GM19193 (cell line): Measurements from ENCODE around the gene FHIT.

ENCODE experiments used
- POLR2A ChIP-seq: IDR thresholded peaks from 4 replicates; pipeline ENCODE4 v1.6.1; 2011; ENCODE audit not compliant: insufficient read depth, insufficient read length; ENCODE audit errors: extremely low read depth

Gene FHIT

DNA sequence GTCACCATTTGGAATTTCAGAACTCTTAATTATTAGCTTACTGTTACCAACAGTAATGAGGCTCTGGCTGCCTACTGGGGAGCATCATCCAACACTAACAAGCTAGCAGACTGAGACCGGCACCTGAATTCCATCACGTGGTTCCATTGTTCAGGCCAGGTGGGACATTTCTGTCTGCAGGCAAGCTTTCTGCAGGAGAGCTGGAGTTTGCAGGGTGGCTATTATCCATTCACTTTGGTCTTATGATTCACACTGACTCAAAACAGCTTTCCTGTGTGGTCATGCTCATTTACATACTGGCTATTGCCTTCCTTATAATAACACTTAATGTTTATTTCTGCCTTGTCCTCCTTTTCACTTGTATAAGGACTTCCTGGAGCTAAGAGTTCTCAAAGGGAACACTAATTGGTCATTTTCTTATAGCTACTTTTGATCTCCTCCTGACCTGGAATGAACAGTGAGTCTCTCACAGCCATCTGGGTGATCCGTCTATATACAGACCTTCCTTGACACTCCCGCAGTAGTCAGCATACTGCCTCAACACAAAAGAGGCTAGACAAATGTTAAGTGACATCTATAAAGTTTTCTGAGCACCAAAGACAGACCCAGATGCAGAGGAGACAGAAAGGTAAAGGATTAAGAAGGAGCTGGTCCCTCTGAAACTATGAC is 695.4 kb downstream of the FHIT start:
- no peak for TF ChIP-seq POLR2A

DNA sequence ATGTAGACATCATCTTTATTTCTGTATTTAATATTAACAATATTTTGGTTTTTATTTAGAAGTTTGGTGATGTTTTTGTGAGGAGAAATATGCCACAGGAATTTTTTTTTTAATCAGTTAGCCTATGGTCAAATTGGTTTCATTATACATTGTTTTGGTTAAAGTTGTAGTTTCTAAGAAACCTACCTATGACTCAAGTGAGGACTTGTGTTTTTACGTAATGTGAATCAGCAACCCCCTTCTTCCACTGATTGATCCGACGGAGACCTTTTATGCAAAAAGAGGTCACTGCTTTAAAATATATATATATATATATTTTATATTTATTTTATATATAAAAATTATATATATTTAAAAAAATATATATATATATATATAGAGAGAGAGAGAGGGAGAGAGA is 698.1 kb downstream of the FHIT start:
- no peak for TF ChIP-seq POLR2A

DNA sequence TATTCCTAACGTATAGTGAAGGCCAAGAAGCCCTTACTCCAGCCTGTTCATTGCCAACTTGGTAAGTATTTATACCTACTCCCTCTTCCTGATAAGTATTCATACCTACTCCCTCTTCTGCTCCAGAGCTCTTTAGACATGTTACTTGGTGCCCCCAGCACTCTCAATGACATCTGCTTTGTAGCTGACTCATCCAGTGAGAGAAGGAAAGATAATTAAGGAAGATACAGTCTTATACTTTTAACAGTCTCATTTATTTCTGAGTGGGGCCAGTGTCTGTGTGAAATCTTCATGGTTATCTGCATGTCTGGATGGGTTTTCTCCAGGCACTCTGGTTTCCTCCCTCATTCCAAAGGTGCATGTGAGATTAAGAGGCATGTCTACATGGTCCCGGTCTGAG is 698.7 kb downstream of the FHIT start:
- TF ChIP-seq POLR2A, result no peak

DNA sequence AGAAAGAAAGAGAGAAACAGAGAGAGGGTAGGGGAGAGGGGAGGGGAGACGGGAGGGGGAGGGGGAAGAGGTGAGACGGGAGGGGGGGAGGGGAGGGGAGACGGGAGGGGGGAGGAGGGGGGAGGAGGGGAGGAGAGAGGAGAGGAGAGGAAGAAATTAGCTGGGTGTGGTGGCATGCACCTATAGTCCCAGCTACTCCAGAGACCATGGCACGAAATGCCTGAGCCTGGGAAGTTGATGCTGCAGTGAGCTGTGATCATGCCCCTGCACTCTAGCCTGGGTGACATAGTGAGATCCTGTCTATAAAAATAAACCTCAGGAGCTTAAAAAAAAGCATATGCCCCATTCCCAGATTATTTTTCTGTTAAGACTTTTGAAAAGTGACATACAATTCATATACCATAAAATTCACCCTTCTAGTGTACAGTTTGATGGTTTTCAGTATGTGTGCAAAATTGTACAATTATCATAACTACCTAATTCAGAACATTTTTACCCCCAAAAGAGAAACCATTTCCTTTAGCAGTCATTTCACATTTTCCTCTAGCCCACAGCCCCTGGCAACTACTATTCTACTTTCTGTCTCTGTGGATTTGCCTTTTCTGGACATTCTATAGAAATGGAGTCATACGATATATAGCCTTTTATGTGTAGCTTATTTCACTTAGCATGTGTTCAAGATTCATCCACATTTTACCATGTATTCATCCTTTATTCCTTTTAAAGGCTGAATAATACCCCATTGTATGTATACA is 699.6 kb downstream of the FHIT start:
- TF ChIP-seq POLR2A, result no peak

DNA sequence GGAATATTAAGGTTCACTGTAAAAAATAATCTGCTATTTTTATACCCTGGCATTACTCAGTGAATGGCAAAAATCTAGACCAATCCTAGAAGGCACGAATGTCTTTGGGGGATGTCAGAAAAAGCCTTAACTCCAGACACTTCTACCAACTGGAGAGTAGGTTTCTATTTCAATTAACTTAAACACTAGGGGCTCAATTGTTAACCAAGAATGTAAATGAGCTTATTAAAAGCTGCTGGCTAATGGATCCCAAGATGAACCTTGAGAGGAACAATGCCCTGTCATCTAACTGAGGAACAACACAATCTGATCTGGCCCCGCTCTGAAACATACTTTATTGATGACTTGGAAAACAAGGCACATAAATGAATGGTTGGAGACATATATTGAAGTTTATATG is 701.4 kb downstream of the FHIT start:
- TF ChIP-seq POLR2A, result no peak

DNA sequence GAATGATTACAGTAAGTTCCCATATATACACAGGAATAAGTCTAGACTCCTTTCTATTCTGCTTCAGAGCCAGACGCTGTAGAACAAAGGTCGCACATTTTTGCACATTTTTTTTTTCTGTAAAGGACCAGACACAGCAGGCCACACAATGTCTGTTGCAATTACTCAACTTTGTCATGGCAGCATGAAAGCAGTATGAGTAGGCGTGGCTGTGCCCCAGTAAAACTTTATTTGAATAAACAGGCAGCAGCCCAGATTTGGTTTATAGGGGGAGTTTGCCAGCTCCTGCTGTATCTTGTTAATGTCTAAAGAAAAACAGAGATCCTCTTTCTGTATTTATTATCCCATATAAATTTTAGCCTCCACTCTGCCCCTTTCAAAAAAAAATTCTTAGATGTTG is 708.3 kb downstream of the FHIT start:
- no peak for TF ChIP-seq POLR2A

DNA sequence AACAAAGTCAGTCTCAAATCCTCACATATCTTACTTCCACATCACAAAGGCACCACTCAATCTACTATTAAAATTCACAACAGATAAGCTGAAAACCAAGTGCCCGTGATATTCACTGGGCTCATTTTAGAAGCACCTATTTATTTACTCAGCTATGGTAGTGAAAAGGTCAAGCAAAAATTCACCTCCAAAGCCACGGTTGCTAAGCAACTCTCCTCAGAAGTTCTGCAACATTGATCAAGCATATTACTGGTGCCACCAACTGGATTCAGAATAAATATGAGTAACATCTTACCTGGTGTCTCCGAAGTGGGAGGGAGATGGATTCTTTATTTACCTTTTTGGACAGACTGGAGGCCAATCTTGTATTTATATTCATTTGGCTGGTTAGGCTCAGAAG is 714.8 kb downstream of the FHIT start:
- TF ChIP-seq POLR2A, result no peak

DNA sequence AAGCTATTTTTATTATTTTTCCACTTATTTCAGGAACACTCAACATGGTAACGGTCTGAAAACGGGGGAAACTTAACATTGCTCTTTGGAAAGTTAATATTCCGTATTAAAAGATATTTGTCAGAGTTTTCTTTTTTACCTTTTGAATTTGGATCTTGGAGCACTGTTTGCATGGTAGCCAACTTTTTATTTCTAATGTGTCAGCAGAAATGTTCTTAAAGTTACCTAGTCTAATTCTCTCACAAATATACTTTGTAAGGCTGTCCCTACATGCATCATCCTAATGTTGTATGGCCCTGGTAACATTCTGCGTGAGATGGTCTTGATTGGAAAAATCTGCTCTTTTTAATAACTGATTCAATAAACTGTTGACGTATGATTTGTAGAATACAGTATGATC is 719.5 kb downstream of the FHIT start:
- no peak for TF ChIP-seq POLR2A

DNA sequence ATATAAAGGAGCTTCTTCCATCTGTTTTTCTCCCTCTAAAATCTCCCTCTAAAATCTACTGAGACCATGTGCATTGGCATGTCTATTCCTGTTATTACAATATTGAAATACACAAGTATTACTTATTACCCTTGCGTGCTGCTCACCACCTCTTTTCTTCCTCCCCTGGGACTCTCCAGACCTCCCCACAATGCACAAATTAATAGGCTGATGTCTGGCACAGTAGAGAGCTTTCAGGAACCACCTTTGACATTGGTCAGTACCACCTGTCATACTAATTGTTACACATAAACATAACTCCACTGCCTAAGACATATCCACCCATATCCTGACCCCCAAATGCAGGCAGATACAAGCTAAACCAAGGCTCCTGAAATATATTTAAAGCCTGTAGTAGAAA is 722.6 kb downstream of the FHIT start:
- TF ChIP-seq POLR2A, result no peak

DNA sequence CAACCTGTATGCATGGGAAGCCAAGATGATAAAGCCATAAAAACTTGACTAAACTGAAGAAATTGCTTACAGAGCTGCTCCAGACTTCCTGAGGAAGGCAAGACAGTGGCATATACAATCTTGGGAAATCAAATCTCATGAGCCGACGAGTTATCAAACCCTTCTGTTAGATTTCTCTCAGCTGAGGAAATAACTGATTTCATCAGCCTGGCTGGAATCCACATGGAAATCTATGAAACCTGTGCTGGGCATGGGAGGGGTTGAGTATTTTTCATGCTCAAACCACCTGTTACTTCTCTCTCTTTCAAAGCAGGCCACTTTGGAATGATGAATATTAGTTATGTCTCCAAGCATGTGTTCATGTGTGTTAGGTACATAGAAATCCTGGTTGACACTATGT is 727.7 kb downstream of the FHIT start:
- TF ChIP-seq POLR2A, result no peak

DNA sequence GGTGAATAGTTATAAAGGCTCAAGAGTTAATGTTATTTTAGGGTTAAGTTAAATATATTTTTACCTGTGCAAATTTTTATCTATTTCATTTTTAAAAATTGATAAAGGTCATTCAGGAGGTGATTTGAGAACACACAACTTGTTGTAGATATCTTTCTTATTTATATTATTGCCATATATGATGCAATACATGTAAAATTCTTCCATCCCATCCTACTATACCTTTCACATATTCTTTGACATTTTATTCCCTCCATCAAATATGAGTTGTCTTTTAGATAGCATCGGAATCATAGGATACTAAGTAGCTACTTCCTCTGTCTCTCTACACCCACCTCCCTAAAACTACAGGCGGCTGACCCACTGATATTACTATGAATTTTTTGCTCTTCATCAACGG is 734.1 kb downstream of the FHIT start:
- no peak for TF ChIP-seq POLR2A

DNA sequence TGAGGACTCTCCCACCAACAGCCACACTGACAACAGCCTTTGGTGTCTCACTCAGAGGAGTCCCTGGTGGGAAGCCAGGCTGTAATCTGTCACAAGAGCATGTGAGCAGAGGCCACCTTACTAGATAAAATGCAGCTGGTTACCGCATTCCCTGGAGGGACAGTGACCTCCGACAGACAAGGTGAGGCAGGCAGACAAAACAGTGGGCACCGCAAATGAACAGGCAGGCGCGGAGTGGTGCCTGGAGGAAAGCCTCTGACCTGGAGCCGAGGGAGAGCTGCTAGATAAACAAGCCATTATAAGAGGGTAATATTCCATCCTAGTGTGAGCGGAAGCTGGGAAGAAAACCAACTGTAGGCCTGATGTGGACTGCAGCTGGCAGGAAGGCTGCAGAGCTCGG is 736.4 kb downstream of the FHIT start:
- TF ChIP-seq POLR2A, result no peak

DNA sequence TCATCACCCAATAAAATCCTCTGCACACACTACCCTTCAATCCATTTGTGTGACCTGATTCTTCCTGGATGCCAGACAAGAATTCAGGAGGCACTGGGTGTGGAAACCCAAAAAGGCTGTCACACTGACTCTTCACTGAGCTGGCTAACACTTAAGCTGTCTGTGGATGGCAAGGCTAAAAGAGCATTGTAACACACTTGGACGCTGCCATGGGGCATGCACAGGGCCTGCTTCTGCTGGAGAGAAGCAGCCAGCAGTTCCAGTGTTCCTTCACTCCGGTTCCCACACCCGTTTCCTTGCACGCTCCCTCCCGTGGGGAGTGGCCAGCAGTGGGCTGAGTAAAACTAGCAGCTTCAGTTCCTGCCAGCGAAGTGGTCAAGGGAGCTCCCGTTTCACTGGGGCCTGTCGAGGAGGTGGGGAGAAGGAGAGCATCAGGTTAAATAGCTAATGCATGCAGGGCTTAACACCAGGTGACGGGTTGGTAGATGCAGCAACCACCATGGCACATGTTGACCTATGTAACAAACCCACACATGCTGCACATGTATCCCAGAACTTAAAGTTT is 737.1 kb downstream of the FHIT start:
- no peak for TF ChIP-seq POLR2A

DNA sequence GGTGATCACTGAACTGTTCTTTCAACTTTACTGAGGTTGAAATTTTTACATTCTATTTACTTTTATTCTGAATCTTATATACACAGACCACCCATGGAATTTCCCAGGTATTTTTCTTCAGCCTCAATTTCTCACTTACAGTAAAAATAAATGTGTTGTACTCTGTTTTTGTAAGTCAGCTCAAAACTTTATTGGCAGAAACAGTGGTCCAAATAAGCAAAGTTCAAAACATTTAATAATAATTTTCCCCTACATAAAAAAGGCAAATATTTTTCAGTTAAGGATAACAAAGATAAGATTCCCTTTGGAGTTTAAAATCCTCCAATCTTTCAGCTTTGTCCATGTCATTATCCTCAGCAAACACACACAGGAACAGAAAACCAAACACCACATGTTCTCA is 738.0 kb downstream of the FHIT start:
- no peak for TF ChIP-seq POLR2A

DNA sequence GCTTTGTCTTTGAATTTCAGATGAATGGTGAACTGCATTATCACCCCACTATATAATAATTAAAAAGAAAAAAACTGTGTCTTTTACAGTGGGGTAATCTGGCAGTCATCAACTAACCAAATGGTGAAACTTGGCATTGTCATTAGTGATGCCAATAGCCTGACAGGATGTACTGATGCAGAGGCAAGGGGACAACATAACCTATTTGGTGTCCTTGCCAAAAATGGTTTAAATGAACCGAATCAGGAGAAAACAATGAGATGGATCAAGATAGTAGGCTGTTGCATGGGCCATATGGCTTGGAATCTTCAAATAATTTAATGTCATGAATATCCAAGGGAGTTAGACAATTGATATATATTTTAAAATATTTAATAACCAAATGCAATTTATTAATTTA is 738.7 kb downstream of the FHIT start:
- no peak for TF ChIP-seq POLR2A

DNA sequence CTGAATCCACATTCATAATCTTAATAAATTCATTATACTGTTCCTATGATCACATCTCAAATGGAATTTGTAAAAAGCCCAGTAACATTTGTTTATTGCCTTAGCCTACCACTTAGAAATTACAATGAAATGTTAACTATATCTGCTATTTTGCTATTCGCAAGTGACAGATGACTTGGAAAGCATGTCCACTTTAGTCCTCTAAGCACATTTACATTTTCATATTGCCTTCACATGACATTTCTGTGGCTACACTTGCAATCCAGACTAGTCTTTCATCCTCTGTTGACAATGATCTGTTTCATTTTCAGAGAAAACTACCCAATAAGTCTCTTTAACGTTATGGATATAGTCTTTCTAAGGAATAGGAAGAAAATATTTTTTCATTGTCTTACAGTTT is 741.8 kb downstream of the FHIT start:
- no peak for TF ChIP-seq POLR2A
